GM12865 (cell line): ENCODE measurements around the gene SUN5.

Experiments
- DNase-seq: peaks from one replicate; pipeline ENCODE4 v3.0.0; 2010; ENCODE audit warnings: low read depth
- H3K4me3 ChIP-seq: 2 replicates; pipeline ENCODE4 v1.5.1; 2011; ENCODE audit warnings: mild to moderate bottlenecking, low read depth, low read length, control low read depth
- CTCF ChIP-seq: IDR thresholded peaks from 2 replicates; pipeline ENCODE4 v1.5.1; 2011; ENCODE audit warnings: low read length, control low read depth, low read depth, inconsistent platforms; ENCODE audit not compliant: insufficient read depth; ENCODE audit errors: missing control alignments

SUN5 gene

GRCh38 chr20:32986331-32986966 lies 17.8 kb downstream of the SUN5 start:
- no peak overlapping the region for H3K4me3 ChIP-seq
- no peak for TF ChIP-seq CTCF
- no peak for DNase-seq

- TF ChIP-seq CTCF = no peak
- DNase-seq = no peak
- no peak overlapping the region for H3K4me3 ChIP-seq
Observed at GRCh38 chr20:32985596-32985995, 18.6 kb downstream of the SUN5 start.

- no peak overlapping the region for H3K4me3 ChIP-seq
- TF ChIP-seq CTCF = no peak
- no peak for DNase-seq
Observed at GRCh38 chr20:32984631-32985354, 19.4 kb downstream of the SUN5 start.

GRCh38 chr20:32984196-32984595 lies 20.0 kb downstream of the SUN5 start:
- no peak for DNase-seq
- no peak overlapping the region for H3K4me3 ChIP-seq
- no peak for TF ChIP-seq CTCF

GRCh38 chr20:32983459-32984112 lies 20.6 kb downstream of the SUN5 start:
- no peak for DNase-seq
- H3K4me3 ChIP-seq = no peak overlapping the region
- no peak for TF ChIP-seq CTCF

GRCh38 chr20:32982617-32983458 lies 21.4 kb downstream of the SUN5 start:
- TF ChIP-seq CTCF = no peak
- no peak for DNase-seq

More at GRCh38 chr20:32982617-32983458, 21.4 kb downstream of the SUN5 start:
- H3K4me3 ChIP-seq = no peak overlapping the region
